ENCODE results near the gene DNLZ. TPM values are rescaled to one million over a fixed set of nuclear protein-coding genes. Genes with fewer than 3 reads are reported as not detected.

DNLZ gene
- total and polyA plus RNA-seq, 8 donors, result 10.1 to 26.8 (median 15.1) TPM

GRCh38 chr9:136381311-136381710, 17.8 kb upstream of the DNLZ start:
- no peak overlapping the region for H3K27ac ChIP-seq
- H3K4me1 ChIP-seq, result no peaks in the 10 kb centered on the region
- no peak for TF ChIP-seq CTCF (IDR thresholded peaks at IDR 0.05)
- H3K27me3 ChIP-seq, result no peaks in the 10 kb centered on the region
- ATAC-seq (no peak), DNase-seq (no peak), FAIRE-seq (no peak)
- intact Hi-C loops (cut with DNase I), result no loop called here
- 88 to 89% methylated on average over 9 of the region's 9 CpGs for WGBS, 2 donors
- H3K36me3 ChIP-seq, result peaks cover 0 to 37% (median 4%) of the 10 kb centered on the region in 3 donors
- H3K4me3 ChIP-seq, result no peak overlapping the region
- H3K9me3 ChIP-seq, result no peaks in the 10 kb centered on the region

GRCh38 chr9:136380381-136380780, 16.8 kb upstream of the DNLZ start:
- H3K4me1 ChIP-seq, result no peaks in the 10 kb centered on the region
- no peaks in the 10 kb centered on the region for H3K9me3 ChIP-seq
- peaks cover 0 to 37% (median 4%) of the 10 kb centered on the region in 3 donors for H3K36me3 ChIP-seq
- WGBS, 2 donors, result 93 to 94% methylated on average over 17 of the region's 17 CpGs
- no peak for TF ChIP-seq CTCF (IDR thresholded peaks at IDR 0.05)
- H3K27me3 ChIP-seq, result no peaks in the 10 kb centered on the region
- no peak overlapping the region for H3K4me3 ChIP-seq
- DNase-seq, result no peak
- ATAC-seq, result no peak
- no peak overlapping the region for H3K27ac ChIP-seq
- no peak for FAIRE-seq
- intact Hi-C loops (cut with DNase I), result no loop called here

GRCh38 chr9:136379891-136380290, 16.3 kb upstream of the DNLZ start:
- DNase-seq (no peak), ATAC-seq (no peak), FAIRE-seq (no peak)
- peaks cover 0 to 37% (median 4%) of the 10 kb centered on the region in 3 donors for H3K36me3 ChIP-seq
- H3K27me3 ChIP-seq, result no peaks in the 10 kb centered on the region
- no peaks in the 10 kb centered on the region for H3K9me3 ChIP-seq
- no peak overlapping the region for H3K4me3 ChIP-seq
- H3K4me1 ChIP-seq, result no peaks in the 10 kb centered on the region
- intact Hi-C loops (cut with DNase I), result no loop called here
- no peak for TF ChIP-seq CTCF (IDR thresholded peaks at IDR 0.05)
- WGBS, 2 donors, result 89 to 92% methylated on average over 11 of the region's 11 CpGs
- H3K27ac ChIP-seq, result no peak overlapping the region

- Histone ChIP-seq H3K27me3 (no peaks in the 10 kb centered on the region), H3K4me1 (no peaks in the 10 kb centered on the region), H3K4me3 (no peak overlapping the region), H3K27ac (no peak overlapping the region), H3K36me3 (peaks cover 0 to 37% (median 3%) of the 10 kb centered on the region in 3 donors), H3K9me3 (no peaks in the 10 kb centered on the region)
- ATAC-seq, result no peak
- 91 to 93% methylated on average over 11 of the region's 11 CpGs for WGBS, 2 donors
- TF ChIP-seq CTCF (IDR thresholded peaks at IDR 0.05), result no peak
- FAIRE-seq, result no peak
- intact Hi-C loops (cut with DNase I), result no loop called here
- no peak for DNase-seq
Measured at GRCh38 chr9:136379401-136379800, 15.9 kb upstream of the DNLZ start.

GRCh38 chr9:136379003-136379287, 15.4 kb upstream of the DNLZ start:
- Histone ChIP-seq H3K36me3 (peaks cover 0 to 37% (median 0%) of the 10 kb centered on the region in 3 donors), H3K4me1 (no peaks in the 10 kb centered on the region), H3K27me3 (no peaks in the 10 kb centered on the region), H3K9me3 (no peaks in the 10 kb centered on the region), H3K27ac (no peak overlapping the region), H3K4me3 (no peak overlapping the region)
- FAIRE-seq (no peak), DNase-seq (no peak), ATAC-seq (no peak)
- WGBS, 2 donors, result 93 to 95% methylated on average over 16 to 18 of the region's 18 CpGs
- intact Hi-C loops (cut with DNase I), result no loop called here
- TF ChIP-seq CTCF (IDR thresholded peaks at IDR 0.05), result no peak

Measured in pancreas (tissue), 10 donors.